Muscle layer of duodenum (tissue), 2 donors: Measurements from ENCODE around the gene UBAP1.
"Not testable (repeated sequence)": the region's sequence is repeated elsewhere in the genome, so short reads cannot be mapped to it uniquely, and the experiment has no call there.

Experiments used
- H3K27ac ChIP-seq: one replicate; pipeline ENCODE4 v1.7.0; 2013; ENCODE audit warnings: mild to moderate bottlenecking, low read length
- H3K27me3 ChIP-seq: one replicate; pipeline ENCODE4 v1.7.0; 2013; ENCODE audit warnings: low read depth, mild to moderate bottlenecking, control low read depth, low read length
- H3K36me3 ChIP-seq, 2 donors: one replicate each; pipeline ENCODE4 v1.7.0; 2013; ENCODE audit warnings: low read length in 2 of 2, control low read depth in 1 of 2, mild to moderate bottlenecking in 1 of 2; ENCODE audit not compliant: insufficient read depth in 2 of 2, control insufficient read depth in 1 of 2
- H3K4me1 ChIP-seq, 2 donors: one replicate each; pipeline ENCODE4 v1.7.0; 2013; ENCODE audit warnings: low read length in 2 of 2, mild to moderate bottlenecking in 2 of 2, control low read depth in 1 of 2, moderate library complexity in 1 of 2; ENCODE audit not compliant: insufficient read depth in 2 of 2, control insufficient read depth in 1 of 2
- H3K4me3 ChIP-seq, 2 donors: one replicate each; pipeline ENCODE4 v1.7.0; 2013; ENCODE audit warnings: low read length in 2 of 2, low read depth in 1 of 2, mild to moderate bottlenecking in 1 of 2
- H3K9me3 ChIP-seq, 2 donors: one replicate each; pipeline ENCODE4 v1.7.0; 2013; ENCODE audit warnings: low read length in 2 of 2, control low read depth in 1 of 2, mild to moderate bottlenecking in 1 of 2; ENCODE audit not compliant: control insufficient read depth in 1 of 2
- donor health status: healthy.

UBAP1 gene

DNA sequence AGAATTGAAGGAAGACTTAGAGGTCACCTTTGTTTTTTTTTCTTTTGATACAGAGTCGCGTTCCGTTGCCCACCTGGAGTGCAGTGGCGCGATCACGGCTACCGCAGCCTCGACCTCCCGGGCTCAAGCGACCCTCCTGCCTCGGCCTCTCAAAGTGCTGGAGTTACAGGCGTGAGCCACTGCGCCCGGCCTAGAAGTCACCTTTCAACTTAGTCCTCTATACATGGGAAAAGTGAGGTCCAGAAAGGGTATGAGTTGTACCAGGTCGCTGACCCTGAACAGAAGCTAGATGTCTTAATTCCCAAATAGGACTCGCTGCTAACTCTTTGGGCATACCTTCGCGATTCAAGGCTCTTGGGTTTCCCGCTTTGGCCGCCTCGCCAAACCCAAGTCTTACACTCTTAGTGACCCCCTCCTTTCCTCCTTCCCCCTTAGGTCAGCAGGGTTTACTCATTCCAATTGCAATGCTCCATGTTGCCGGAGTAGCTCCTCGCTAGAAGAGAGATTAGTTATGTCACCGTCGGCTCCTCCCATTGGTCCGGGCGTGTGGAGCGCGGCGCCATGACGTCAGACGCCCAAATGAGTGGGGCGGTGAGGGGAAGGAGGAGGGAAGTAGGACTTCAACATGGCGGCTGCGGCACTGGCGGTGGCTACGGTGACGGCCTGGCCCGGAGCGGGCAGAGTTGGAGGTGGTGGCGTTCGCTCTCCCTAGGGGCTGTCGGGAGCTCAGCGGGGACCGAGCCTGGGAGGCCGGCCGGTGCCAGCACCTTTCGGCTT is at the start of gene UBAP1:
Gene UBAP1 (plus strand): TSS at position 608 of the 777 bp plus-strand sequence. CDS start 41,872 bp downstream, outside the sequence.
- Histone ChIP-seq H3K4me1 (no peaks in the 10 kb centered on the region), H3K4me3 (peak within 1 kb of the TSS; percentile 74 to 100), H3K27ac (peak within 1 kb of the TSS; percentile 99), H3K36me3 (peaks cover 0 to 14% of the 10 kb centered on the region in 2 donors), H3K9me3 (no peaks in the 10 kb centered on the region), H3K27me3 (no peaks in the 10 kb centered on the region)

GRCh38 chr9:34131571-34131970 is 47.3 kb upstream of the UBAP1 start:
- no peak overlapping the region for H3K27ac ChIP-seq
- no peaks in the 10 kb centered on the region for H3K27me3 ChIP-seq
- H3K4me1 ChIP-seq, result no peaks in the 10 kb centered on the region
- no peaks in the 10 kb centered on the region for H3K9me3 ChIP-seq
- no peaks in the 10 kb centered on the region for H3K36me3 ChIP-seq
- no peak overlapping the region for H3K4me3 ChIP-seq

GRCh38 chr9:34133436-34133949 is 45.4 kb upstream of the UBAP1 start:
- Histone ChIP-seq H3K27me3 (no peaks in the 10 kb centered on the region), H3K36me3 (no peaks in the 10 kb centered on the region), H3K4me1 (no peaks in the 10 kb centered on the region), H3K4me3 (no peak overlapping the region), H3K9me3 (no peaks in the 10 kb centered on the region), H3K27ac (no peak overlapping the region)

- Histone ChIP-seq H3K4me3 (no peak overlapping the region), H3K4me1 (no peaks in the 10 kb centered on the region), H3K9me3 (no peaks in the 10 kb centered on the region), H3K27me3 (no peaks in the 10 kb centered on the region), H3K36me3 (no peaks in the 10 kb centered on the region), H3K27ac (no peak overlapping the region)
These were observed 44.3 kb upstream of the UBAP1 start for GRCh38 chr9:34134521-34134920.

GRCh38 chr9:34138644-34139043 is 40.2 kb upstream of the UBAP1 start:
- not testable (repeated sequence) for H3K9me3 ChIP-seq, H3K36me3 ChIP-seq, H3K4me1 ChIP-seq, H3K27ac ChIP-seq, H3K27me3 ChIP-seq, H3K4me3 ChIP-seq

- Histone ChIP-seq H3K27ac (no peak overlapping the region), H3K9me3 (no peaks in the 10 kb centered on the region), H3K27me3 (no peaks in the 10 kb centered on the region), H3K4me1 (peaks cover 0 to 5% of the 10 kb centered on the region in 2 donors), H3K36me3 (no peaks in the 10 kb centered on the region), H3K4me3 (no peak overlapping the region)
These were observed 39.2 kb upstream of the UBAP1 start for GRCh38 chr9:34139477-34140146.

DNA sequence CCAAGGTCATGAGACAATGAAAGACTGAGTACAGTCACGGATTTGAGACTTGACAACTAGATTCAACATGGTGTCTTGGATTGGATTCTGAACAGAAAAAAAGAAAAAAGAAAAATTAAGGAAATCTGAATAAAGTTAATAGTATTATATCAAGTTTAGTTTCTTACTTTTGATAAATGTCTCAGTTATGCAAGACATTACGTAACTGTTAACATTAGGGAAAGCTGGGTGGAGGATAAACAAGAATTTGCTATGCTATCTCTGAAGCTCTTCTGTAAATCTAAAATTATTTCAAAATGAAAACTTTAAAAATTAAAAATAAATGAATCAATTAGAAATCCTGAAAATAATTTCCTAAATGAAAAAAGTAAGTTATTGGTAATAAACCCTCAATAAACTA is 38.0 kb upstream of the UBAP1 start:
- Histone ChIP-seq H3K4me3 (no peak overlapping the region), H3K4me1 (peaks cover 0 to 5% of the 10 kb centered on the region in 2 donors), H3K9me3 (no peaks in the 10 kb centered on the region), H3K27ac (no peak overlapping the region), H3K27me3 (no peaks in the 10 kb centered on the region), H3K36me3 (no peaks in the 10 kb centered on the region)

DNA sequence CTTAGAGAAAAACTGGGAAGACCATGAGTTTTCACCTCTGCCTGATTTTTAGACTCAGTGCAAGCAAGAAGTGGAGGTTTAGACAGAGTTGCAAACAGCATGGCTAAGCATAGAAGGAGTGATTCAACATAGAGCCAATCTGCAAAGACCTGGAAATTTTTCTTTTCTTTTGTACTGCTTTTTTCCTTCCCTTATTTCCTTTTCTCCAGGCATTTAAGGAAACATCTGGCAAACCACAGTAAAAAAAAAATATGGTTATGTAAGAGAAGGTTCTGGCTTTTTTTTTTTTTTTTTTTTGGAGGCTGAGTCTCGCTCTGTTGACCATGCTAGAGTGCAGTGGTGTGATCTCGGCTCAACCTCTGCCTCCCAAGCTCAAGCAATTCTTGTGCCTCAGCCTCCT is 35.7 kb upstream of the UBAP1 start:
- Histone ChIP-seq H3K27ac (no peak overlapping the region), H3K4me1 (peaks cover 0 to 5% of the 10 kb centered on the region in 2 donors), H3K4me3 (no peak overlapping the region), H3K9me3 (no peaks in the 10 kb centered on the region), H3K27me3 (no peaks in the 10 kb centered on the region), H3K36me3 (no peaks in the 10 kb centered on the region)

GRCh38 chr9:34145165-34145564 is 33.7 kb upstream of the UBAP1 start:
- no peaks in the 10 kb centered on the region for H3K27me3 ChIP-seq
- peaks cover 0 to 5% of the 10 kb centered on the region in 2 donors for H3K4me1 ChIP-seq
- H3K36me3 ChIP-seq, result no peaks in the 10 kb centered on the region
- H3K9me3 ChIP-seq, result no peaks in the 10 kb centered on the region
- H3K4me3 ChIP-seq, result no peak overlapping the region
- H3K27ac ChIP-seq, result no peak overlapping the region

DNA sequence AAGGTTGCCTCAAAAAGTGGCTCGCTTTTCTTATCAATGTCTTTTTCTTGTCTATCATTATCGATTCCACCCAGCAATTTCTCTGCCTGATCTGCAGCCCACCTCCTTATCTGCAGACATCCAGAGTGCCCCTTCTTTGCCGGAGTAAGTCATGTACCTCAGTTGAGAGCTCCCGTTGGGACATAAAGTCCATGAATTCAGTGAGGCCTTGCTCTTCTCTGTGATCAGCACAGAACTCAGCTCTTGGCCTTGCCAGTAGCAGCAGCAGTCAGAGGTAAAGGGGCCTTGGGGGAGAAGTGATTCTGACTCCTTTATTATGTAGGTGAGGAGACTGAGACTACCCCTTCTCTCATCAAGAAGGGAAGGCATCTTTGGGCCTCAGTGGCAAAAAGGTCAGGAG is 27.4 kb upstream of the UBAP1 start:
- H3K27ac ChIP-seq, result no peak overlapping the region
- no peaks in the 10 kb centered on the region for H3K36me3 ChIP-seq
- H3K4me3 ChIP-seq, result no peak overlapping the region
- H3K27me3 ChIP-seq, result no peaks in the 10 kb centered on the region
- H3K4me1 ChIP-seq, result no peaks in the 10 kb centered on the region
- H3K9me3 ChIP-seq, result no peaks in the 10 kb centered on the region

GRCh38 chr9:34154057-34154456 is 24.8 kb upstream of the UBAP1 start:
- no peaks in the 10 kb centered on the region for H3K36me3 ChIP-seq
- no peaks in the 10 kb centered on the region for H3K9me3 ChIP-seq
- H3K27me3 ChIP-seq, result no peaks in the 10 kb centered on the region
- H3K4me1 ChIP-seq, result no peaks in the 10 kb centered on the region
- no peak overlapping the region for H3K27ac ChIP-seq
- H3K4me3 ChIP-seq, result no peak overlapping the region
